Cardiac fibroblast (primary cell): Measurements from ENCODE around the gene NCKAP1.

Experiments
- DNase-seq, 2 donors: peaks; one replicate each; pipeline versions ENCODE4 v3.0.0 to v3.0.0-alpha.2; 2010; ENCODE audit warnings: low read depth in 2 of 2
- H3K4me3 ChIP-seq, 2 donors: replicated peaks in 1 of 2; 1 replicate in 1 of 2; 2 replicates in 1 of 2; pipeline ENCODE4 v1.5.1; 2011; ENCODE audit warnings: low read depth in 2 of 2, low read length in 2 of 2, mild to moderate bottlenecking in 2 of 2, moderate library complexity in 1 of 2
- CTCF ChIP-seq: IDR thresholded peaks from one replicate; pipeline ENCODE4 v1.5.1; 2011; ENCODE audit warnings: low read depth, mild to moderate bottlenecking, low read length, inconsistent platforms

The NCKAP1 gene

GRCh38 chr2:182912518-182912915 lies 125.7 kb downstream of the NCKAP1 start:
- no peak overlapping the region for H3K4me3 ChIP-seq
- DNase-seq: no peak
- no peak for TF ChIP-seq CTCF

DNA sequence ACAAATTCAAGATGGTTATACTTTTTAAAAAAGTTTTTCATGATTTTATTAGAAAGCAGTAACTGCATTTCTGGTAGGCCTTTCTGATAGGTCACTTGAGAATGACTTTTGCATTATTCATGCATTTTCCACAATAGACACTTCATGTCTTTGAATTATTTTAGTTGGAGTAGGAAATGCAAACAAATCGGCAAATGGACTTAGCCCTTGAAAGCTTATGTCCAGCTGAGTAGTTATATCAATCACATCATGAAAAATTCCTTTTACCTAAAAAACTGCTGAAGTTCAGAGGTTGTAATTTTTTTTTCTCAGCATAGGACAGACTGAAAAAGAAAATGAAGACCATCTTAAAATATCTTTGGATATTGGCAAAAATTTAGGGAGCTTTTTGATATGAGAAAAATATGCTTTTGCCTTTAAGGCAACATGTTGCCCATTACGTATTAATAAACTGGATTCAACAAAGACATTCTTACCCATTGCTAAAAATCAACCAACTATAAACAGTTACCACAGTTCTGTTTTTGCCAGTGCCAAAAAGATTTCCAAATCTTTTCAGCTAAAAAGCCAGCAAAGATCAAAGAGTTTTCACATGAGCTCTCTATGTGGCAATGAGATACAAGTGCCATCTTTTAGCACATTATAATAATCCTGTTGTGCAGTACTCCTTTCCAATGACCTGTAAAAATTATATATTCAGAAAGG lies 126.3 kb downstream of the NCKAP1 start:
- H3K4me3 ChIP-seq: no peak overlapping the region
- TF ChIP-seq CTCF: no peak
- no peak for DNase-seq

DNA sequence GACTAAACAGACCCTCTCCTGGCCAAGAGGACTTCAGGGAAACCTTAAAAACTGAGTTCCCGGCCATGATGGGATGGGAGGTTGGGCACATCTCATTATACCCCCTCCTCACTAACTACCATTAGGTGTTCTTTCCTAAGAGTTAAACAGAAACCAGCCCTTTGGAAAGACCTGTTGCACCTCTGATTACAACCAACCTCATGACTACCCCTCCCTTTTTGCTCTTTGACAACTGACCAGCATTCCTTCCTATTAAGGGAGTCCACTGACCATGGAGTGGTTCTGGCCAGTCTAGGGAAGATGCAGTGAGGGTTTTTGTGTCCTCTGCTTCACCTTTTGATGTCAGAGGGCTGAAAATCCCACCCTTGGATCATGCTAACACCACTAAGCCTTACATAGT lies 127.3 kb downstream of the NCKAP1 start:
- no peak overlapping the region for H3K4me3 ChIP-seq
- DNase-seq: no peak
- TF ChIP-seq CTCF: no peak

DNA sequence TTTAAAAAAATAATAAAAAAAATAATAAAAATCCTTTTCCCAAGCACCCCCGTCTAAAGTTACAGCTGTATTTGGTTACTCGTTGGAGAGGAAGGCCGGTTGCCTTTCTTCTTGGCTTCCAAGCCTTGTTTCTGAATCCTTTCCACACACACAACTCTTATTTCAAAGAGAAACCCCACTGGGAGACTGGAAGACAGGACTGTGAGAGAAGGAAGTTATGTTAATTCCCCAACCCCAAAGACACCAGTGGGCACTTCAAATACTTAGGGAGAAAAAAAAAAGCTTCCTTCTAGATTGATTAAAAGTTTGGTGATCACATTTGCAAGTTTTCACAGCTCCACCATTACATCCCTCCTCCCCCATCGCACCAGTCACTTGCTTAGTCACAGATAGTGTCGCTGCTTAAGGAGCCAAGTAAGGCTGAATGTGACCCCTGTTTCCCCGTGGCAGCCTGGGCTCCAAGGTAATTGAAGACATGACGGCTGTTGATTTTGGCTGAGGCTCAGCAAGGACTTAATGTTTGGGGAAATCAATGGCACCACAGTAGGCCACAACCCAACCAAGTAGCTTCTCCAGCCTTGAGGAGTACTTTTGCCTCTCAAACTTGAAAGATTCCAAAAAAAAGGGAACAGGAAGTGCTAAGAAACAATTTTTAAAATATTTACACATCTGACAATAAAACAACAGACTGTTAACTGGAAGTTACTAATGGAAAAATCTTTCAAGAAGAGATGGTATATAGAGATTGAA lies 131.0 kb downstream of the NCKAP1 start:
- TF ChIP-seq CTCF: no peak
- H3K4me3 ChIP-seq: no peak overlapping the region
- DNase-seq: peak in 1 of 2 donors; percentile 22

DNA sequence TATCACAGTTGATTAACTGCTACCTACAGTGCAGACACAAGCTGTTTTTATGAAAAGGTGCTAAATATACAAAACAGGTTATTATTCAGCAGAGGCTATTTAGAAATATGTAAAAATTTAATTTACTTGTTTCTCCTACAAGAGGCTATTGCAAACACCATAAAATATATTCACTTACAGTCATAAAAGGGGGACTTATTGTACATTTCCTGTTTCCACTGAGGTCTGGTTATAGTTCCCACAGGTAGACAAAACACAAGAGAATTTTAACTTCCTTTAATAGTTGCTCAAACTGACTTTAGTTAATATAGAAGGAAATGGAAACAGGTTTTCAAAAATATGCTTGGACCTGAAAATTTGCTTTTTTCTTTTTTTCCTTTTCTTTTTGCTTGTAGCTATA lies 131.8 kb downstream of the NCKAP1 start:
- H3K4me3 ChIP-seq: no peak overlapping the region
- no peak for TF ChIP-seq CTCF
- no peak for DNase-seq

DNA sequence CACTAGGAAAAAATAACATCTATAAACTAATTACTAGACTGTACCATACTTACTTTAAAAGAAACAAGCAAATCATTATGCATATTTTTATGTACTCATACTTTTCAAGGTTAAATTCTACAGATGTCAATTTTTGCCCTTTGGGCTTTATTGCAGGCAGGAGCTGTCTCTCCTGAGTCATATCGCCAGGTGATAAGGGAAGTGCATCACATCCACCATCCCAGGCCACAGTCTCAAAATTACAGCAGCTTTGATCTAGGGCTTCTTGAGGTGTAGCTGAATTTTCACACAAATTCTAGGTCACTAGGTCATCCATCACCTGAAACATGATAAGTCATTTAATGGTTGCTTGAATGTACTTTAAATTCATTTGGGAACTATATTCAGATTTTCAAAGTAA lies 133.4 kb downstream of the NCKAP1 start:
- no peak for DNase-seq
- TF ChIP-seq CTCF: no peak
- no peak overlapping the region for H3K4me3 ChIP-seq
